K562 (cell line): ENCODE measurements around the gene FAM98C. TPM values are rescaled to one million over a fixed set of nuclear protein-coding genes. Genes with fewer than 3 reads are reported as not detected.
"Not testable (repeated sequence)": the region's sequence is repeated elsewhere in the genome, so short reads cannot be mapped to it uniquely, and the experiment has no call there.

ENCODE experiments used
- ATAC-seq: fragments of 200-7000 bp; cut with Tn5 transposase; 3 replicates; pipeline ENCODE4 v1.9.1; 2020; ENCODE audit warnings: moderate library complexity
- BruUV-seq: library from RNA; stranded (reverse); fragments of 400-500 nt; replicated peaks from 2 replicates; lab custom pipeline; 2021; lab: Mats Ljungman, UMichigan
- CTCF ChIA-PET: fragments of 300-600 bp; formaldehyde crosslinking; extraction: SDS; loops from one replicate; lab custom pipeline; 2021; ENCODE audit warnings: low intra/inter-chr PET ratio; lab: Yijun Ruan, JAX
- POLR2A ChIA-PET: fragments of 300-600, 350-650 bp; sonication (Branson Sonifier 250); formaldehyde crosslinking; extraction: SDS; loops from one replicate; lab custom pipeline; 2021; ENCODE audit warnings: antibody characterized with exemption, inconsistent platforms; lab: Yijun Ruan, JAX
- DNase-seq, 4 experiments: peaks; one replicate each; pipeline versions ENCODE4 v3.0.0 to v3.0.0-alpha.2; 2011 to 2018; ENCODE audit warnings: low spot score in 3 of 4, mixed read lengths in 3 of 4; ENCODE audit errors: extremely low read depth in 1 of 4
- FAIRE-seq: peaks from 2 replicates; lab custom pipeline; 2011; peaks lifted over from hg19 to GRCh38; lab: Jason Lieb, UNC
- H2AFZ ChIP-seq: 2 replicates; pipeline ENCODE4 v1.6.0; 2011; ENCODE audit warnings: low read depth, low read length, control low read depth, inconsistent platforms
- H3K27ac ChIP-seq: fragments of 200-600 bp; 3 replicates; pipeline ENCODE4 v1.8.0; 2011; ENCODE audit warnings: low read depth, mild to moderate bottlenecking, control low read depth, inconsistent platforms, low read length, moderate library complexity, mixed read lengths; ENCODE audit errors: extremely low read depth
- H3K27me3 ChIP-seq, 2 experiments: fragments of 300-600 bp in 1 of 2; 2 replicates in 1 of 2; 3 replicates in 1 of 2; pipeline versions ENCODE4 v1.6.0 to v1.8.0; 2011; ENCODE audit warnings: inconsistent platforms in 2 of 2, low read length in 2 of 2, mild to moderate bottlenecking in 1 of 2, mixed read lengths in 1 of 2, moderate library complexity in 1 of 2; ENCODE audit not compliant: control insufficient read depth in 2 of 2, insufficient read depth in 2 of 2
- H3K36me3 ChIP-seq: fragments of 300-600 bp; 3 replicates; pipeline ENCODE4 v1.8.0; 2011; ENCODE audit warnings: mild to moderate bottlenecking, low read length, inconsistent platforms; ENCODE audit not compliant: control insufficient read depth, insufficient read depth
- H3K4me1 ChIP-seq, 2 experiments: fragments of 200-600 bp in 1 of 2; replicated peaks in 1 of 2; 2 replicates in 1 of 2; 3 replicates in 1 of 2; pipeline versions ENCODE4 v1.5.1 to v1.8.0; 2011; ENCODE audit warnings: inconsistent platforms in 2 of 2, low read length in 2 of 2, mild to moderate bottlenecking in 1 of 2, mixed read lengths in 1 of 2, moderate library complexity in 1 of 2; ENCODE audit not compliant: control insufficient read depth in 2 of 2, insufficient read depth in 2 of 2
- H3K4me2 ChIP-seq: 2 replicates; pipeline ENCODE4 v1.6.1; 2011; ENCODE audit warnings: low read length, control low read depth, inconsistent platforms, mixed read lengths; ENCODE audit not compliant: insufficient read depth
- H3K4me3 ChIP-seq: fragments of 200-600 bp; sonication (generic), shearing (Covaris generic); 2 replicates; pipeline ENCODE4 v1.5.1; 2016; ENCODE audit warnings: control low read depth, inconsistent platforms
- H3K79me2 ChIP-seq: fragments of 200-600 bp; 3 replicates; pipeline ENCODE4 v1.8.0; 2011; ENCODE audit warnings: low read length, inconsistent platforms; ENCODE audit not compliant: control insufficient read depth, insufficient read depth
- H3K9ac ChIP-seq, 2 experiments: 2 replicates each; pipeline versions ENCODE4 v1.6.0 to v1.6.1; 2011; ENCODE audit warnings: low read depth in 2 of 2, low read length in 2 of 2, control low read depth in 1 of 2, inconsistent platforms in 1 of 2, mild to moderate bottlenecking in 1 of 2, mixed read lengths in 1 of 2; ENCODE audit not compliant: insufficient read depth in 1 of 2
- H3K9me1 ChIP-seq: one replicate; pipeline ENCODE4 v1.6.0; 2011; ENCODE audit warnings: inconsistent platforms, mild to moderate bottlenecking, low read length, moderate library complexity; ENCODE audit not compliant: control insufficient read depth, insufficient read depth
- H3K9me3 ChIP-seq: replicated peaks from 2 replicates; pipeline ENCODE4 v1.5.1; 2011; ENCODE audit warnings: low read depth, low read length, inconsistent platforms; ENCODE audit not compliant: control insufficient read depth, insufficient read depth
- H4K20me1 ChIP-seq: replicated peaks from 2 replicates; pipeline ENCODE4 v1.6.1; 2011; ENCODE audit warnings: low read length, inconsistent platforms, mixed read lengths; ENCODE audit not compliant: control insufficient read depth, insufficient read depth
- CAMTA2 ChIP-seq: fragments of 250-450 bp; sonication (Bioruptor Pico); conservative IDR thresholded peaks from 2 replicates; pipeline ENCODE4 v1.5.1; 2022
- EP400 ChIP-seq: fragments of 450-650 bp; IDR thresholded peaks from 2 replicates; pipeline ENCODE4 v1.6.1; 2017; ENCODE audit warnings: antibody characterized with exemption, mild to moderate bottlenecking, moderate library complexity
- L3MBTL2 ChIP-seq: fragments of 450-650 bp; IDR thresholded peaks from 2 replicates; pipeline ENCODE4 v1.6.1; 2016; ENCODE audit warnings: mild to moderate bottlenecking, moderate library complexity
- MAFF ChIP-seq: IDR thresholded peaks from 2 replicates; pipeline ENCODE4 v1.6.1; 2012; ENCODE audit warnings: low read length, improper control_type of control experiment
- NFYB ChIP-seq: IDR thresholded peaks from 2 replicates; pipeline ENCODE4 v1.6.1; 2011; ENCODE audit warnings: mild to moderate bottlenecking, moderate library complexity; ENCODE audit not compliant: insufficient read length; ENCODE audit errors: extremely low read depth
- POLR2G ChIP-seq: fragments of 200-400 bp; formaldehyde crosslinking; IDR thresholded peaks from 2 replicates; pipeline ENCODE4 v1.6.1; 2017; ENCODE audit warnings: low read depth, mild to moderate bottlenecking, antibody characterized with exemption, low read length, moderate library complexity
- POLR2H ChIP-seq: IDR thresholded peaks from 2 replicates; pipeline ENCODE4 v1.6.1; 2016; ENCODE audit warnings: missing genetic modification characterization, low read depth, mild to moderate bottlenecking, control low read depth, missing compliant biosample characterization, moderate library complexity
- TEAD2 ChIP-seq: fragments of 450-650 bp; IDR thresholded peaks from 2 replicates; pipeline ENCODE4 v1.6.1; 2016; ENCODE audit warnings: missing genetic modification characterization, control low read depth, missing compliant biosample characterization
- XRCC3 ChIP-seq: fragments of 450-650 bp; IDR thresholded peaks from 2 replicates; pipeline ENCODE4 v1.6.1; 2017; ENCODE audit warnings: mild to moderate bottlenecking, moderate library complexity
- ZNF561 ChIP-seq: fragments of 450-650 bp; formaldehyde crosslinking; conservative IDR thresholded peaks from 2 replicates; pipeline ENCODE4 v1.4.0; 2020; ENCODE audit warnings: mild to moderate bottlenecking, moderate library complexity
- ZNF764 ChIP-seq: fragments of 250-450 bp; sonication (Bioruptor Pico); IDR thresholded peaks from 2 replicates; pipeline ENCODE4 v1.4.0; 2020; ENCODE audit warnings: low read depth, mild to moderate bottlenecking, moderate library complexity
- WGBS: fragments of 100-300 bp; shearing (Covaris generic); methylation state at CpG from one replicate; pipeline ENCODE4 v1.1.6; 2016; ENCODE audit warnings: low coverage, mixed read lengths; ENCODE audit not compliant: insufficient coverage; ENCODE audit errors: missing lambda C conversion rate; 5-methylcytosine and 5-hydroxymethylcytosine counted together
- in situ Hi-C: fragments of 300-500 bp; cut with MboI; formaldehyde crosslinking; loops from 4 replicates; pipeline ENCODE4 v1.15.0; 2018; ENCODE audit warnings: inconsistent platforms, mixed read lengths
- intact Hi-C: fragments of 100-400 bp; cut with micrococcal nuclease; formaldehyde crosslinking; loops from 2 replicates; pipeline ENCODE4 v1.14.2; 2022
- polyA plus RNA-seq, 8 experiments: library from polyadenylated mRNA; depleted of rRNA in 4 of 8; stranded (reverse) in 5 of 8; unstranded in 3 of 8; fragments of >200 nt; fragmentation: Nextera tagmentation in 2 of 8; fragmentation: Illumina TruSeq in 1 of 8; extraction: Ambion mirVana in 2 of 8; extraction: Trizol in 1 of 8; gene quantifications; 2 replicates each; pipeline versions ENCODE4 v1.2.1 to v1.2.3, GENCODE V29; 2011 to 2014; ENCODE audit warnings: inconsistent platforms in 1 of 8, missing spikeins in 1 of 8
- total RNA-seq, 7 experiments: library from RNA; depleted of rRNA in 6 of 7; stranded (reverse); fragments of >200 nt in 6 of 7; fragmentation: Illumina TruSeq in 2 of 7; extraction: Trizol in 2 of 7; gene quantifications; 2 replicates each; pipeline versions ENCODE4 v1.2.1 to v1.2.3, GENCODE V29; 2011 to 2021; ENCODE audit warnings: low replicate concordance in 1 of 7
- TF ChIP-seq, protein P1 (sequence below): sonication (generic); formaldehyde crosslinking; IDR thresholded peaks from 2 replicates; pipeline ENCODE4 v1.8.0; 2022; ENCODE audit warnings: missing genetic modification reagents, mild to moderate bottlenecking, moderate library complexity, borderline replicate concordance
- TF ChIP-seq, protein P2 (sequence below): fragments of 250-450 bp; sonication (Bioruptor Pico); IDR thresholded peaks from 2 replicates; pipeline ENCODE4 v1.5.0; 2021; ENCODE audit warnings: mild to moderate bottlenecking, moderate library complexity

FAM98C gene
- total and polyA plus RNA-seq, 9 of the 15 experiments (the other 6 are each of a cell fraction or from before 2014, with no cell fraction given), result 1.7 to 43.8 (median 13.7) TPM

DNA sequence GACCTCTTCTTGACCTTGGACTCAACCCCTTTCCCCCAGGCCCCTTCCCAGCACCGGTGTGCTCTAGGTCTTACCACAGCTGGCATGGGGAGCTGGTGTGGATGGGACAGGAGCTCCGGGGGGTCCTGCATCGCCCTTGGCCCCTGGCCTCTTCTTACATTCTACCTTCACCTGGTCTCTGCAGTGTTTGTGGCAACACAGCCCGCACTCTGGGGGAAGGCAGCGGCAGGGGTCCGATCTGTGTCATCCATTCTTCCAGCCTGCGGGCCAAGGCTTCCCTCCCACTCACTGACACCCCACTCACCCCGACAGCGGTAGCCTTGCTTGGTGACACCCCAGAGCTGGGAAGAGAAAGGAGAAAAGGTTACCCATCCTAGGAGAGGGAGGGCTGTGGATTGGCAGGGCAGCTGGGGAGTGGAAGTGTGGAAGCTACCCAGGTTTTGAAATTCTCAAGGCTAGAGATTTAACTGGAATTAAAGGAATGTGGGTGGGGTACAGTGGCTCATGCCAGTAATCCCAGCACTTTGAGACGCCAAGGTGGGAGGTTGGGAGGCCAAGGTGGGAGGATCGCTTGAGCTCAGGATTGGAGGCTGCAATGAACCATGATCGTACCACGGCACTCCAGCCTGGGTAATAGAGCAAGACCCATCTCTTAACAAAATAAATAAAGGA, 8.3 kb downstream of the FAM98C start:
- ATAC-seq (no peak), FAIRE-seq (no peak)
- H3K4me2 ChIP-seq, result no peak overlapping the region

DNA sequence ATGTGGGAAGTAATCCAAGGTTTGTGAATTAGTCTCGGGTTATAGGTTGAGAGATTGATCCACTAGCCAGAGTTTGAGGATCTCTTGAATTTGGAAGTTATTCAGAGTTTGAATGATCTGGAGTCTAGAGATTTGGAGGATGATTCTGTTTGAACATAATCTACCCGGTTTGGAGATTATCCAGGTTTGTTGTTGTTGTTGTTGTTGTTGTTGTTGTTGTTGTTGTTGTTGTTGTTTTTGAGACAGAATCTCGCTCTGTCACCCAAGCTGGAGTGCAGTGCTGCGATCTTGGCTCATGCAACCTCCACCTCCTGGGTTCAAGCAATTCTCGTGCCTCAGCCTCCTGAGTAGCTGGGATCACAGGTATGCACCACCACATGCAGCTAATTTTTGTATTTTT, 9.0 kb downstream of the FAM98C start:
- H3K79me2 ChIP-seq, BruUV-seq, DNase-seq, CTCF ChIA-PET, H3K9me1 ChIP-seq, H2AFZ ChIP-seq, in situ Hi-C loops, H3K27ac ChIP-seq, H4K20me1 ChIP-seq, FAIRE-seq, H3K4me3 ChIP-seq, H3K4me2 ChIP-seq, H3K27me3 ChIP-seq, H3K9ac ChIP-seq, ATAC-seq, H3K9me3 ChIP-seq: not testable (repeated sequence)
- H3K4me1 ChIP-seq, result peaks cover 34 to 49% of the 10 kb centered on the region in 2 experiments; a peak in 4 of 5 replicates
- WGBS, result 70% methylated on average over 4 of the region's 5 CpGs
- intact Hi-C loops, result loop anchor here (5.0 kb wide), 1 partner anchor 95 kb away; no protein-coding TSS in a partner anchor
- peaks cover 12% of the 10 kb centered on the region; the same call in 2 of the 3 replicates for H3K36me3 ChIP-seq
- POLR2A ChIA-PET, result interaction anchor here (0.6 to 1.7 kb wide), 2 partner anchors 12 to 277 kb away, joined by 3 to 4 read pairs; no protein-coding TSS in a partner anchor

More for the DNA sequence above, 8.3 kb downstream of the FAM98C start:
- no peak for DNase-seq
- CTCF ChIA-PET, result no interaction called here
- Histone ChIP-seq H3K9me3 (no peaks in the 10 kb centered on the region), H3K9ac (peak overlapping the region in 1 of 2 experiments; percentile 81; a peak in 2 of 4 replicates), H3K79me2 (no peaks in the 10 kb centered on the region), H3K36me3 (peaks cover 16% of the 10 kb centered on the region; the same call in 2 of the 3 replicates), H3K27ac (no peak overlapping the region; the same call in 2 of the 3 replicates), H3K4me1 (peaks cover 29 to 48% of the 10 kb centered on the region in 2 experiments; a peak in 4 of 5 replicates), H3K9me1 (peaks cover 5% of the 10 kb centered on the region), H2AFZ (no peak overlapping the region), H3K4me3 (no peak overlapping the region), H4K20me1 (no peaks in the 10 kb centered on the region)
- POLR2A ChIA-PET, result interaction anchor here (0.6 to 1.7 kb wide), 3 partner anchors 13 to 276 kb away, joined by 3 to 4 read pairs (median 3); partner anchors contain the start of gene CATSPERG
- BruUV-seq, result no TSS peak
- intact Hi-C loops, result loop anchor here (5.0 kb wide), 1 partner anchor 96 kb away; no protein-coding TSS in a partner anchor
- 66% methylated on average over 9 of the region's 13 CpGs for WGBS
- TF ChIP-seq EP400 (no peak), ZNF561 (no peak), NFYB (no peak), L3MBTL2 (no peak), POLR2G (peak; percentile 66; the same call in 1 of the 2 replicates), XRCC3 (no peak), MAFF (no peak), ZNF764 (CRISPR knock-in tag) (no peak), CAMTA2 (no peak), TEAD2 (tag) (no peak), POLR2H (no peak)
- TF ChIP-seq, protein P1, sequence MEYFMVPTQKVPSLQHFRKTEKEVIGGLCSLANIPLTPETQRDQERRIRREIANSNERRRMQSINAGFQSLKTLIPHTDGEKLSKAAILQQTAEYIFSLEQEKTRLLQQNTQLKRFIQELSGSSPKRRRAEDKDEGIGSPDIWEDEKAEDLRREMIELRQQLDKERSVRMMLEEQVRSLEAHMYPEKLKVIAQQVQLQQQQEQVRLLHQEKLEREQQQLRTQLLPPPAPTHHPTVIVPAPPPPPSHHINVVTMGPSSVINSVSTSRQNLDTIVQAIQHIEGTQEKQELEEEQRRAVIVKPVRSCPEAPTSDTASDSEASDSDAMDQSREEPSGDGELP (CRISPR knock-in tag), result 0 out of 2 replicates have a peak, but pooled peaks have one; percentile 17
- TF ChIP-seq, protein P2, sequence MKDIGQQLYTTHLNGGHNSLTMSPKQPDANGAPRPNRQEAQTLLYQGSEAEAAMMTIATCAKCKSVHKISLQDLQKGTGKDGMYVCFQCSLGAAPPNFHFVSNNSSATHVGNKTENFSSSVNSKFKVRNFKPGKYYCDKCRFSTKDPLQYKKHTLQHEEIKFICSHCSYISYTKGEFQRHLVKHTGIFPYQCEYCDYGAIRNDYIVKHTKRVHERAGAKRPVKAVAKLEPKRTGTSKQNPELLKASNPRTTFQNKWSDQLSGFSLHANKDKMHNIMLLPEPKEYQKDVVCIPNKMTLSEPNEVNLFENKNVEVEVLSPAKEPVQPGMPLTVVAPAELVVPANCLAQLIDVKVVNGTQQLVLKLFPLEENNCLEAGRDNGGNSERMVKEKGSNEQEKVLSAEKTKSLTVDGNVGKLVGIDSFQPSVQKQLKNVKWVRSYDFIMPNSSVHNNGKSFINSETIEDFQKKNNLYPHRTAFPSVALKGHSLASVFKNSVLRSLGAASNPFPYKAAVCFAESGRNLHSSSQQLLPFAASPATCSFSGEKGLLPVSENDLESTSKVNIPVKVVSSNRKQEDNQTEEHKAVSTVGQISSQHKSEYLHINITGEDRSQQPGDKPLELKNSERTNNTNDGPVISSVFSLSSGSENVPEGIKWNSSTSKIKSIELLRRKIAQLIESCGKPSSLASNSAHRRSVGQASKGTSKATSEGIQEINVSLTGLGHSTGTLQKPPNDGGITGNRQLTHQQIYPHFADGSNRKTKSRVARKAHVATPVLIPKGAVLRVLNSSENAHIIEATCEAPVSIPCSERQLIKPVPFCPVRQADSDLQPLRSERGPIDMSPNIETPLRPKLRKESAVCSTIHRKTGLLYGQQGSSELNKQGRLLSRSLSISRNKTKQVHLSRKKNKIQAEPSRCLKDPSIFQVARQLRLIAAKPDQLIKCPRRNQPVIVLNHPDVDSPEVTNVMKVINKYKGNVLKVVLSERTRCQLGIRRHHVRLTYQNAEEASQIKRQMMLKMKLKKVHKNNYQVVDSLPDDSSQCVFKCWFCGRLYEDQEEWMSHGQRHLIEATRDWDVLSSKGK (CRISPR knock-in tag), result no peak
- TF ChIP-seq, all 486 proteins: peak for 2
- in situ Hi-C loops, result no loop called here
- H3K27me3 ChIP-seq, result no peaks in the 10 kb centered on the region
